Subcutaneous adipose tissue (tissue), 4 donors: ENCODE measurements around the gene EIF4B. TPM values are rescaled to one million over a fixed set of nuclear protein-coding genes. Genes with fewer than 3 reads are reported as not detected.

ENCODE experiments used
- total RNA-seq, 4 donors: library from RNA; depleted of rRNA; stranded (reverse); fragments of >200 nt; gene quantifications; one replicate each; pipeline ENCODE4 v1.1.0, GENCODE V29; 2016
- TF ChIP-seq, protein P1 (sequence below): fragments of 450-650 bp; IDR thresholded peaks from one replicate; pipeline ENCODE4 v1.5.1; 2016; ENCODE audit warnings: low read depth, mild to moderate bottlenecking, control low read depth, antibody characterized with exemption, moderate library complexity

The EIF4B gene
- total RNA-seq, 4 donors from 2014 or later, result 471 to 677 (median 528) TPM

DNA sequence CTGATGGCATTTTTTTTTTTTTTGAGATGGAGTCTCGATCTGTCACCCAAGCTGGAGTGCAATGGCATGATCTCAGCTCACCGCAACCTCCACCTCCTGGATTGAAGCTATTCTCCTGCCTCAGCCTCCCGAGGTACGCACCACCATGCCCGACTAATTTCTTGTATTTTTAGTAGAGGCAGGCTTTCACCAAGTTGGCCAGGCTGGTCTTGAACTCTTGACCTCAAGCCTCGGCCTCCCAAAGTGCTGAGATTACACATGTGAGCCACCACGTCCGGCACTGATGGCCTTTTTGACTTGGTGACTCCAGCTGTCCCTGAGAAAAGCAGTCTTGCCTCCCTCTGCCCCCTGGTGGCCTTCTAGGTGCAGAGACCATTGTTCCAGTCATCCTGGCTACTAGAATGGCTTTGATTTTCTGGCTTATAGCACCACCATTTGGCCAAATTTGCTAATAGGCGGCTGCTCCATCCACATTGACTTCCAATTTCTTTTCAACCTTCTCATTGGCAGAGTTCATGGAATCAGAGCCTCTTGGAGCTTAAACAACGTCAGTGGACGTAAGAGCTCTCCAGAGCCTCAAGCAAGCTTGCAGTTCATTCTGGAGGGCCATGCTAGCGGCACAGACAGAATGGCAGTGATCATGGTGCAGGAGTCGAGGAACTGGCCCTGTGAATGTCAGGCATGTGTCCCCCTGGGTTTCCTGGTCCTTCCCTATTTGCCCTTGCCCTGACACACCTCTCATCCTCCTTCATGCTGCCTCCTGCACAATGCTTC, 25.4 kb upstream of the EIF4B start:
- TF ChIP-seq, protein P1, sequence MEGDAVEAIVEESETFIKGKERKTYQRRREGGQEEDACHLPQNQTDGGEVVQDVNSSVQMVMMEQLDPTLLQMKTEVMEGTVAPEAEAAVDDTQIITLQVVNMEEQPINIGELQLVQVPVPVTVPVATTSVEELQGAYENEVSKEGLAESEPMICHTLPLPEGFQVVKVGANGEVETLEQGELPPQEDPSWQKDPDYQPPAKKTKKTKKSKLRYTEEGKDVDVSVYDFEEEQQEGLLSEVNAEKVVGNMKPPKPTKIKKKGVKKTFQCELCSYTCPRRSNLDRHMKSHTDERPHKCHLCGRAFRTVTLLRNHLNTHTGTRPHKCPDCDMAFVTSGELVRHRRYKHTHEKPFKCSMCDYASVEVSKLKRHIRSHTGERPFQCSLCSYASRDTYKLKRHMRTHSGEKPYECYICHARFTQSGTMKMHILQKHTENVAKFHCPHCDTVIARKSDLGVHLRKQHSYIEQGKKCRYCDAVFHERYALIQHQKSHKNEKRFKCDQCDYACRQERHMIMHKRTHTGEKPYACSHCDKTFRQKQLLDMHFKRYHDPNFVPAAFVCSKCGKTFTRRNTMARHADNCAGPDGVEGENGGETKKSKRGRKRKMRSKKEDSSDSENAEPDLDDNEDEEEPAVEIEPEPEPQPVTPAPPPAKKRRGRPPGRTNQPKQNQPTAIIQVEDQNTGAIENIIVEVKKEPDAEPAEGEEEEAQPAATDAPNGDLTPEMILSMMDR, result no peak

DNA sequence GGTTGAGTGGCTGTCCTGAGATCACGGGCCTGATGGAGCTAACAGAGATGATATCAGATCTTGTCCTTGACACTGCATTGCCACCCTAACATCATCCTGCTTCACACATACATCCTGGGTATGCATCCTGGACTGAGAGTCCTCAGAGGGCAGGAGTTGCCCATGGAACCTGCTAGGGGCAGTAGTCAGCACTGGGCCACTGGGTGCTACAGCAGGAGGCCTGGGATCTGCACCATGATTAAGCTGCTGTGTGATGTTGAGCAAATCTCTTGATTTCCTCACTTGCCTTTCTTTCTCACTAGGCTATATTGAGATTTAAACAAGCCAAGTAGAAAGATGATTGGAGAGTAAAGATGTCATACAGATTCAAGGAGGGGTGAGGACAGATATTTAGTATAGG, 22.1 kb upstream of the EIF4B start:
- TF ChIP-seq, protein P1, result no peak

DNA sequence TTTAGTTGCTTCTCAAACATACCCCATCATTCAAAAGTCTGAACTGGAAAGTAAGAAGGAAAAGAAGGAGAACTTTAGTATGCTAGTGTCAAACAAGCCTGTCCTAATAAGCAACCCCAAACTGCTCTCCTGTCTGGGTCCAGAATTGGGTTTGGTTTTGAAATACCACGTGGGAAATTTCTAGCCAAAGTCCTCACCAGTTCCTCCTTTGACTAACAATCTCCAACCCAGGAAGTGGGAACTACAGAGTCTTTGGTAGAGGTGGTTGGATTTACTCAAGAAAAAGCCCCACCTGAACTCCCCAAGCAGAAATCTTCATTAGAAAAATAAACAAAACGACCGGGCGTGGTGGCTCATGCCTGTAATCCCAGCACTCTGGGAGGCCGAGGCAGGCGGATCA, 17.4 kb upstream of the EIF4B start:
- TF ChIP-seq, protein P1, result no peak

DNA sequence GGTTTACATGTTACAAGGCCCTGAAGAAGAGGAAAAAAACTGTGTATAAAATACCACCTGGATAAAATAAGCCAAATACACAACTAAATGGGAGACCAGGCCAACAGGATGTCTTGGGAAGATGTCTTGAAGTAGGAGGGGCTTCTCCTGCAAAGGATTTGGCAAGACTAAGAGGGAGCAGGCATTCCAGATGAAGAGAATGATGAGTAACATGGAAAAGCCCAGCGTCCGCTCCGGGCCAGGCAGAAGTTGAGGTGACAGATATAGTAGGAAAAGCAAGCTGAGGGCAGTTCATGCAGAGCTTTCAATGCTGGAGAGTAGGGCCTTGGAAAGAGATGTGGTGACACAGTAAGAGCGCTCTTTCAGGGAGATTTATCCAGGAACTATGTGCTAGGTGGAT, 16.1 kb upstream of the EIF4B start:
- TF ChIP-seq, protein P1, result no peak

GRCh38 chr12:52992699-52993557, 13.3 kb upstream of the EIF4B start:
- TF ChIP-seq, protein P1, result no peak

GRCh38 chr12:52993558-52993869, 12.7 kb upstream of the EIF4B start:
- TF ChIP-seq, protein P1, result no peak

DNA sequence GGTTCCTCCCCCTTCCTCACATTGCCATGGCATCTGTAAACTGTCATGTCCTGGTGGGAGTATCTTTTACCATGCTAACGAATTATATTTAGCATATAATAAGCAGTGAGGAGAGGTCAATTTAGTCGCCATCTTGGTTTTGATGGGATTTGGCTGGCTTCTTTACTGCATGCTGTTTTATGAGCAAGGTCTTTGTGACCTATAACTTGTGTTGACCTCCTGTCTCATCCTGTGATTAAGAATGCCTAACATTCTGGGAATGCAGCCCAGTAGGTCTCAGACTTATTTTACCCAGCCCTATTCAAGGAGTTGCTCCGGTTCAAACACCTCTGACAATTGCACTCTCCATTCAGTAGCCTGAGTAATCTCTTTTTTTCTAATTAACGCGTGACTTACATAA, 2.1 kb upstream of the EIF4B start:
- TF ChIP-seq, protein P1, result no peak
